HG03457 (cell line): ENCODE measurements around the gene LZTR1.

Source experiments
- ATAC-seq: cut with Tn5 transposase; IDR thresholded peaks from one replicate; pipeline ENCODE4 v1.9.1; 2021; ENCODE audit warnings: moderate number of reproducible peaks; ENCODE audit not compliant: unreplicated experiment

LZTR1 gene

GRCh38 chr22:20979243-20979809, 2.8 kb upstream of the LZTR1 start:
- no peak for ATAC-seq

GRCh38 chr22:20979940-20980453, 2.1 kb upstream of the LZTR1 start:
- no peak for ATAC-seq

- no peak for ATAC-seq
These were observed 1.6 kb upstream of the LZTR1 start for GRCh38 chr22:20980523-20980922.

GRCh38 chr22:20980938-20981722, 967 bp upstream of the LZTR1 start:
- no peak for ATAC-seq

GRCh38 chr22:20982563-20982882, 426 bp downstream of the LZTR1 start:
- peak; percentile 14 for ATAC-seq

GRCh38 chr22:20983081-20983771, 1.1 kb downstream of the LZTR1 start:
- no peak for ATAC-seq

GRCh38 chr22:20985720-20986119, 3.6 kb downstream of the LZTR1 start:
- ATAC-seq, result no peak

- ATAC-seq, result no peak
These were observed 4.3 kb downstream of the LZTR1 start for GRCh38 chr22:20986365-20986764.

- ATAC-seq, result no peak
These were observed 5.3 kb downstream of the LZTR1 start for GRCh38 chr22:20987375-20987774.

- no peak for ATAC-seq
These were observed 6.7 kb downstream of the LZTR1 start for GRCh38 chr22:20988573-20989322.

GRCh38 chr22:20989323-20990138, 7.4 kb downstream of the LZTR1 start:
- no peak for ATAC-seq

GRCh38 chr22:20990184-20991180, 8.4 kb downstream of the LZTR1 start:
- ATAC-seq, result no peak

GRCh38 chr22:20991252-20992055, 9.4 kb downstream of the LZTR1 start:
- no peak for ATAC-seq

GRCh38 chr22:20992056-20992442, 10.0 kb downstream of the LZTR1 start:
- ATAC-seq, result no peak

GRCh38 chr22:20992456-20993303, 10.6 kb downstream of the LZTR1 start:
- no peak for ATAC-seq

- no peak for ATAC-seq
These were observed 11.4 kb downstream of the LZTR1 start for GRCh38 chr22:20993304-20994127.
